Kidney epithelial cell (primary cell): Measurements from ENCODE around the gene SIM1. TPM values are rescaled to one million over a fixed set of nuclear protein-coding genes. Genes with fewer than 3 reads are reported as not detected.

ENCODE experiments used
- DNase-seq: peaks from one replicate; pipeline ENCODE4 v3.0.0-alpha.2; 2010; ENCODE audit warnings: low read depth
- H3K27me3 ChIP-seq: 2 replicates; pipeline ENCODE4 v1.6.0; 2011; ENCODE audit warnings: low read length; ENCODE audit not compliant: control insufficient read depth, insufficient read depth
- H3K36me3 ChIP-seq: 2 replicates; pipeline ENCODE4 v1.5.1; 2011; ENCODE audit warnings: low read length; ENCODE audit not compliant: control insufficient read depth, insufficient read depth
- H3K4me3 ChIP-seq: 2 replicates; pipeline ENCODE4 v1.5.1; 2011; ENCODE audit warnings: low read depth, mild to moderate bottlenecking, control low read depth, low read length
- total RNA-seq: library from RNA; depleted of rRNA; stranded (reverse); fragments of >200 nt; gene quantifications from 2 replicates; pipeline ENCODE4 v1.2.3, GENCODE V29; 2015
- TF ChIP-seq, protein P1 (sequence below): IDR thresholded peaks from 2 replicates; pipeline ENCODE4 v1.5.1; 2011; ENCODE audit warnings: mild to moderate bottlenecking, moderate library complexity, low read length, control low read depth, inconsistent platforms; ENCODE audit not compliant: insufficient read depth, poor library complexity, severe bottlenecking

SIM1 gene
- total RNA-seq, 1 donor from 2014 or later = 2.0 TPM

- TF ChIP-seq, protein P1, sequence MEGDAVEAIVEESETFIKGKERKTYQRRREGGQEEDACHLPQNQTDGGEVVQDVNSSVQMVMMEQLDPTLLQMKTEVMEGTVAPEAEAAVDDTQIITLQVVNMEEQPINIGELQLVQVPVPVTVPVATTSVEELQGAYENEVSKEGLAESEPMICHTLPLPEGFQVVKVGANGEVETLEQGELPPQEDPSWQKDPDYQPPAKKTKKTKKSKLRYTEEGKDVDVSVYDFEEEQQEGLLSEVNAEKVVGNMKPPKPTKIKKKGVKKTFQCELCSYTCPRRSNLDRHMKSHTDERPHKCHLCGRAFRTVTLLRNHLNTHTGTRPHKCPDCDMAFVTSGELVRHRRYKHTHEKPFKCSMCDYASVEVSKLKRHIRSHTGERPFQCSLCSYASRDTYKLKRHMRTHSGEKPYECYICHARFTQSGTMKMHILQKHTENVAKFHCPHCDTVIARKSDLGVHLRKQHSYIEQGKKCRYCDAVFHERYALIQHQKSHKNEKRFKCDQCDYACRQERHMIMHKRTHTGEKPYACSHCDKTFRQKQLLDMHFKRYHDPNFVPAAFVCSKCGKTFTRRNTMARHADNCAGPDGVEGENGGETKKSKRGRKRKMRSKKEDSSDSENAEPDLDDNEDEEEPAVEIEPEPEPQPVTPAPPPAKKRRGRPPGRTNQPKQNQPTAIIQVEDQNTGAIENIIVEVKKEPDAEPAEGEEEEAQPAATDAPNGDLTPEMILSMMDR = no peak
- peaks cover 45% of the 10 kb centered on the region for H3K27me3 ChIP-seq
- H3K36me3 ChIP-seq = no peaks in the 10 kb centered on the region
- peak overlapping the region; percentile 32 for H3K4me3 ChIP-seq
- DNase-seq = peak; percentile 85
Measured at GRCh38 chr6:100455230-100456124, 9.2 kb downstream of the SIM1 start.

- Histone ChIP-seq H3K4me3 (peak overlapping the region; percentile 32), H3K36me3 (no peaks in the 10 kb centered on the region), H3K27me3 (peaks cover 45% of the 10 kb centered on the region)
- no peak for DNase-seq
- TF ChIP-seq, protein P1 = no peak
Measured at GRCh38 chr6:100454551-100455229, 10.0 kb downstream of the SIM1 start.

DNA sequence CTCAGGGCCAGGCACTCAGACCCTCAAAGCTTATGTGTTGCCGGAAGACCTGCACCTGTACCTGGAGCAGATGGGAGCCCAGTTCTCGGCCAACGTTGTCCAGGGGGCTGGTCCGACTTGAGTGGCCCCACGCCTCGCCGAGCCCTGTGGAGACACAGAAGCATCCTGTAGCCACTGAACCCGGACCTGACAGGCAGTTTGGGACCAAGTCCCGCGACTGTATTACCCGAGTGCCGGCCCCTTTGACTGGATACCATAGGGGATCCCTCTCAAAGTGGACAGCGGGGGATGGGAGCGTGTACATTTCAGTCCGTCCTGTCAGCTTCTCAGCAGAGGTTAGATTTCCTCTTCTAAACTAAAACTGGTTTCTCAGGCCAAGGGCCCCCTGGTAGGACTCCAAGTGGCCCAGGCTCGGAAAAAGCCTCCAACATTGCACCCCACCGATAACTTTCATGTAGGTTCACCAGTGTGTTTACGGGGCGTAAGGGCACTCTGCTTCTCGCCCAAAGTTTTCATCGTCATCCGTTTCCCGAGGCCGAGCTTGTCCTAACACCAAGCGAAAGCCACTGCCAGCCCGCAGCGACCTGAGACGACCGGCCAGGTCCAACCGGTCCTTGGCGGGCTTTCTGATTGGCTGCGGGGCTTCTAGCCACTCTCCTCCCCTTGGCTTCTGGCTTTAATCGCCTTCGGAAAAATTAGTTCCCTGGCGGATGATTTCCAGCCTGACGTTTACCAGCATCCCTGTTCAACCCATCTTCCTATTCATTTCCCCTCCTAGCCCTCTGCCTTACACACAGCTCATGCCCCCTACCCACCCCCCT, 10.8 kb downstream of the SIM1 start:
- TF ChIP-seq, protein P1 = no peak
- DNase-seq = no peak
- peaks cover 51% of the 10 kb centered on the region for H3K27me3 ChIP-seq
- peak overlapping the region; percentile 10 for H3K4me3 ChIP-seq
- no peaks in the 10 kb centered on the region for H3K36me3 ChIP-seq

DNA sequence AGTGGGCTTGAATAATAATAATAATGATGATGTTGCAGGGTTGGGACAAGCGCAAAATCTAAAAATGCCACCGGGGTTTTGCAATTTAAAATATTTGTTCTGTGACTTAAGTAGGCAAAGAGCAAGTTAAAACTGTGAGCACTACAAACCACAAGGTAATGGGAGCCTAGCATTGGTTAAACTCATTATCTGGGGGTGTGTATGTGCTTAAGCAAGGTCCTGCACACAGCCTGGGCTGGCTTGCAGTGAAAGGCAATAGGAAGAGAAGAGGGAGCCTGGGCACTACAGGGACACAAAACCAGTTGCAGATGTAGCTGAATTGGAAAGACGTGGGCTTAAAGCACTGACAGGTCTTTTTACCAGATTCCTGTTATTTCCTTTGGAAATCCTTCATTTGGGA, 11.7 kb downstream of the SIM1 start:
- TF ChIP-seq, protein P1 = no peak
- H3K27me3 ChIP-seq = peaks cover 52% of the 10 kb centered on the region
- no peak overlapping the region for H3K4me3 ChIP-seq
- H3K36me3 ChIP-seq = peaks cover under 1% of the 10 kb centered on the region
- no peak for DNase-seq

GRCh38 chr6:100451577-100451976, 13.1 kb downstream of the SIM1 start:
- H3K27me3 ChIP-seq = peaks cover 53% of the 10 kb centered on the region
- TF ChIP-seq, protein P1 = no peak
- peaks cover 1% of the 10 kb centered on the region for H3K36me3 ChIP-seq
- H3K4me3 ChIP-seq = no peak overlapping the region
- no peak for DNase-seq
